ENCODE results near the gene NIPAL3. TPM values are rescaled to one million over a fixed set of nuclear protein-coding genes. Genes with fewer than 3 reads are reported as not detected.

NIPAL3 gene
- total RNA-seq, 1 experiment from 2014 or later, result 11.2 TPM

GRCh38 chr1:24463776-24464735 is 48.5 kb downstream of the NIPAL3 start:
- ChIA-PET CTCF (interaction anchor here (1.0 to 2.5 kb wide), 7 partner anchors 19 to 265 kb away, joined by 3 to 18 read pairs (median 6); partner anchors contain the start of genes NIPAL3 and RCAN3), POLR2A (interaction anchor here (1.4 kb wide), 1 partner anchor 49 kb away, joined by 4 read pairs; the partner anchor contains the start of gene NIPAL3)
- peak overlapping the region; percentile 54 for H3K4me3 Mint-ChIP-seq
- peak; percentile 54 for DNase-seq (ENCODE audit: low spot score)
- TF ChIP-seq ZNF317 (CRISPR knock-in tag; IDR thresholded peaks at IDR 0.05; ENCODE audit: borderline replicate concordance, low read depth), result no peak
- TF ChIP-seq ETV6 (CRISPR knock-in tag; IDR thresholded peaks at IDR 0.05), result 0 out of 2 replicates have a peak, but pooled peaks have one; percentile 46
- TF ChIP-seq, protein P1, sequence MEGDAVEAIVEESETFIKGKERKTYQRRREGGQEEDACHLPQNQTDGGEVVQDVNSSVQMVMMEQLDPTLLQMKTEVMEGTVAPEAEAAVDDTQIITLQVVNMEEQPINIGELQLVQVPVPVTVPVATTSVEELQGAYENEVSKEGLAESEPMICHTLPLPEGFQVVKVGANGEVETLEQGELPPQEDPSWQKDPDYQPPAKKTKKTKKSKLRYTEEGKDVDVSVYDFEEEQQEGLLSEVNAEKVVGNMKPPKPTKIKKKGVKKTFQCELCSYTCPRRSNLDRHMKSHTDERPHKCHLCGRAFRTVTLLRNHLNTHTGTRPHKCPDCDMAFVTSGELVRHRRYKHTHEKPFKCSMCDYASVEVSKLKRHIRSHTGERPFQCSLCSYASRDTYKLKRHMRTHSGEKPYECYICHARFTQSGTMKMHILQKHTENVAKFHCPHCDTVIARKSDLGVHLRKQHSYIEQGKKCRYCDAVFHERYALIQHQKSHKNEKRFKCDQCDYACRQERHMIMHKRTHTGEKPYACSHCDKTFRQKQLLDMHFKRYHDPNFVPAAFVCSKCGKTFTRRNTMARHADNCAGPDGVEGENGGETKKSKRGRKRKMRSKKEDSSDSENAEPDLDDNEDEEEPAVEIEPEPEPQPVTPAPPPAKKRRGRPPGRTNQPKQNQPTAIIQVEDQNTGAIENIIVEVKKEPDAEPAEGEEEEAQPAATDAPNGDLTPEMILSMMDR (IDR thresholded peaks at IDR 0.05), result no peak
- TF ChIP-seq ZNF423 (CRISPR knock-in tag; IDR thresholded peaks at IDR 0.05), result peak; percentile 50; the same call in 1 of the 2 replicates
- no peak for TF ChIP-seq ZNF281 (CRISPR knock-in tag; IDR thresholded peaks at IDR 0.05)
- peaks cover 6% of the 10 kb centered on the region for H3K9me3 Mint-ChIP-seq
- peak overlapping the region; percentile 98 for H3K27ac Mint-ChIP-seq
- ATAC-seq, result peak; percentile 96
- peaks cover 13% of the 10 kb centered on the region for H3K36me3 Mint-ChIP-seq
- peaks cover 51% of the 10 kb centered on the region for H3K4me1 Mint-ChIP-seq
- no peaks in the 10 kb centered on the region for H3K27me3 Mint-ChIP-seq (ENCODE audit: low read depth)

GRCh38 chr1:24465099-24465498 is 49.5 kb downstream of the NIPAL3 start:
- POLR2A ChIA-PET, result interaction anchor here (1.3 kb wide), 1 partner anchor 12 kb away, joined by 4 read pairs; no protein-coding TSS in a partner anchor
- Mint-ChIP-seq H3K36me3 (peaks cover 18% of the 10 kb centered on the region), H3K27ac (peak overlapping the region; percentile 35), H3K4me1 (peaks cover 53% of the 10 kb centered on the region), H3K4me3 (peak overlapping the region; percentile 54), H3K9me3 (peaks cover 12% of the 10 kb centered on the region), H3K27me3 (ENCODE audit: low read depth) (no peaks in the 10 kb centered on the region)
- DNase-seq (ENCODE audit: low spot score) (no peak), ATAC-seq (no peak)
- TF ChIP-seq CBFB (CRISPR knock-in tag; IDR thresholded peaks at IDR 0.05; ENCODE audit: low read depth) (no peak), ZNF396 (CRISPR knock-in tag; IDR thresholded peaks at IDR 0.05; ENCODE audit: borderline replicate concordance) (no peak), AR (CRISPR knock-in tag; IDR thresholded peaks at IDR 0.05) (no peak), FOXJ3 (CRISPR knock-in tag; IDR thresholded peaks at IDR 0.05; ENCODE audit: borderline replicate concordance) (no peak), ZNF416 (CRISPR knock-in tag; IDR thresholded peaks at IDR 0.05) (no peak)
- TF ChIP-seq, protein P2, sequence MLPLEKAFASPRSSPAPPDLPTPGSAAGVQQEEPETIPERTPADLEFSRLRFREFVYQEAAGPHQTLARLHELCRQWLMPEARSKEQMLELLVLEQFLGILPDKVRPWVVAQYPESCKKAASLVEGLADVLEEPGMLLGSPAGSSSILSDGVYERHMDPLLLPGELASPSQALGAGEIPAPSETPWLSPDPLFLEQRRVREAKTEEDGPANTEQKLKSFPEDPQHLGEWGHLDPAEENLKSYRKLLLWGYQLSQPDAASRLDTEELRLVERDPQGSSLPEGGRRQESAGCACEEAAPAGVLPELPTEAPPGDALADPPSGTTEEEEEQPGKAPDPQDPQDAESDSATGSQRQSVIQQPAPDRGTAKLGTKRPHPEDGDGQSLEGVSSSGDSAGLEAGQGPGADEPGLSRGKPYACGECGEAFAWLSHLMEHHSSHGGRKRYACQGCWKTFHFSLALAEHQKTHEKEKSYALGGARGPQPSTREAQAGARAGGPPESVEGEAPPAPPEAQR (CRISPR knock-in tag; IDR thresholded peaks at IDR 0.05), result no peak
- CTCF ChIA-PET, result interaction anchor here (0.9 to 2.5 kb wide), 4 partner anchors 37 to 122 kb away, joined by 5 to 18 read pairs (median 11); partner anchors contain the start of genes NIPAL3 and RCAN3
